Activated CD8-positive, alpha-beta memory T cell treated with anti-CD3 and anti-CD28 coated beads, Interleukin-2, amount 10 ng/mL, durations not matched to agents 7 days and 5 days (primary cell): Measurements from ENCODE around the gene RNF4. TPM values are rescaled to one million over a fixed set of nuclear protein-coding genes. Genes with fewer than 3 reads are reported as not detected.
A peak's percentile ranks its signal among the peaks of the same experiment; 100 is the strongest.

Source experiments
- ATAC-seq: fragments of 150-1000 bp; cut with Tn5 transposase; one replicate; pipeline ENCODE4 v1.10.0; 2021; ENCODE audit warnings: moderate library complexity
- CTCF ChIA-PET: fragments of 350-600 bp; sonication (Branson Sonifier 250); formaldehyde crosslinking; loops from one replicate; lab custom pipeline; 2021; ENCODE audit warnings: antibody characterized with exemption; lab: Charles Lee
- DNase-seq: peaks from one replicate; pipeline ENCODE4 v3.0.0-alpha.2; 2020
- H3K27ac Mint-ChIP-seq: one replicate; pipeline ENCODE4 v1.8.0; 2021; ENCODE audit warnings: mild to moderate bottlenecking, mixed read lengths
- H3K27me3 Mint-ChIP-seq: one replicate; pipeline ENCODE4 v1.8.0; 2021; ENCODE audit warnings: mixed read lengths
- H3K36me3 Mint-ChIP-seq: one replicate; pipeline ENCODE4 v1.8.0; 2021; ENCODE audit warnings: mild to moderate bottlenecking, mixed read lengths
- H3K4me1 Mint-ChIP-seq: one replicate; pipeline ENCODE4 v1.8.0; 2021; ENCODE audit warnings: mixed read lengths
- H3K4me3 Mint-ChIP-seq: one replicate; pipeline ENCODE4 v1.8.0; 2021; ENCODE audit warnings: mild to moderate bottlenecking, moderate library complexity, mixed read lengths
- H3K9me3 Mint-ChIP-seq: one replicate; pipeline ENCODE4 v1.8.0; 2022; ENCODE audit warnings: low read depth, mixed read lengths
- total RNA-seq, 2 experiments: library from RNA; stranded (reverse); gene quantifications; one replicate each; pipeline ENCODE4 v1.2.3, GENCODE V29; 2021

The RNF4 gene
- 100 to 1,000 TPM; 108 to 116 TPM for total RNA-seq

GRCh38 chr4:2468456-2469191 is at the start of gene RNF4:
Gene RNF4, plus strand, starts transcription at chr4:2469106. Its CDS starts 21,388 bp downstream, at chr4:2490494.
- CTCF ChIA-PET = interaction anchor here (0.7 to 2.2 kb wide), 17 partner anchors 12 to 248 kb away, joined by 3 to 14 read pairs (median 4); partner anchors contain the start of genes CFAP99, FAM193A, HAUS3 and POLN
- DNase-seq = peak; percentile 98
- Mint-ChIP-seq H3K27ac (peak within 1 kb of the TSS; percentile 98), H3K36me3 (peaks cover 43% of the 10 kb centered on the region), H3K4me3 (peak within 1 kb of the TSS; percentile 93), H3K9me3 (no peaks in the 10 kb centered on the region), H3K4me1 (peaks cover 46% of the 10 kb centered on the region), H3K27me3 (no peaks in the 10 kb centered on the region)
- ATAC-seq = peak; percentile 85

- Mint-ChIP-seq H3K36me3 (peaks cover 2% of the 10 kb centered on the region), H3K9me3 (no peaks in the 10 kb centered on the region), H3K4me3 (peak overlapping the region; percentile 11), H3K4me1 (peaks cover 31% of the 10 kb centered on the region), H3K27me3 (peaks cover 45% of the 10 kb centered on the region), H3K27ac (no peak overlapping the region)
- CTCF ChIA-PET = interaction anchor here (0.8 to 1.7 kb wide), 11 partner anchors 14 to 199 kb away, joined by 3 to 15 read pairs (median 3); partner anchors contain the start of gene RNF4
- ATAC-seq = no peak
- no peak for DNase-seq
These were observed 49.1 kb upstream of the RNF4 start for GRCh38 chr4:2419814-2420213.

- peaks cover 13% of the 10 kb centered on the region for H3K4me1 Mint-ChIP-seq
- DNase-seq (no peak), ATAC-seq (no peak)
- H3K36me3 Mint-ChIP-seq = no peaks in the 10 kb centered on the region
- peaks cover 35% of the 10 kb centered on the region for H3K27me3 Mint-ChIP-seq
- CTCF ChIA-PET = interaction anchor here (1.4 to 2.2 kb wide), 5 partner anchors 18 to 201 kb away, joined by 3 to 9 read pairs (median 4); partner anchors contain the start of genes HAUS3 and POLN
- H3K27ac Mint-ChIP-seq = no peak overlapping the region
- no peak overlapping the region for H3K4me3 Mint-ChIP-seq
- H3K9me3 Mint-ChIP-seq = no peaks in the 10 kb centered on the region
These were observed 47.0 kb upstream of the RNF4 start for GRCh38 chr4:2421928-2422327.

- Mint-ChIP-seq H3K27me3 (peaks cover 35% of the 10 kb centered on the region), H3K27ac (no peak overlapping the region), H3K4me3 (no peak overlapping the region), H3K36me3 (no peaks in the 10 kb centered on the region), H3K4me1 (peaks cover 13% of the 10 kb centered on the region), H3K9me3 (no peaks in the 10 kb centered on the region)
- ATAC-seq (no peak), DNase-seq (no peak)
- CTCF ChIA-PET = interaction anchor here (1.4 to 2.0 kb wide), 3 partner anchors 17 to 203 kb away, joined by 3 to 9 read pairs (median 4); no protein-coding TSS in a partner anchor
These were observed 45.8 kb upstream of the RNF4 start for GRCh38 chr4:2423066-2423465.

- Mint-ChIP-seq H3K9me3 (no peaks in the 10 kb centered on the region), H3K27ac (no peak overlapping the region), H3K4me1 (peaks cover 13% of the 10 kb centered on the region), H3K4me3 (no peak overlapping the region), H3K27me3 (peaks cover 35% of the 10 kb centered on the region), H3K36me3 (no peaks in the 10 kb centered on the region)
- CTCF ChIA-PET = interaction anchor here (1.4 to 2.0 kb wide), 2 partner anchors 18 to 204 kb away, joined by 3 to 9 read pairs; no protein-coding TSS in a partner anchor
- DNase-seq = no peak
- no peak for ATAC-seq
These were observed 45.2 kb upstream of the RNF4 start for GRCh38 chr4:2423695-2424094.

- Mint-ChIP-seq H3K4me3 (no peak overlapping the region), H3K4me1 (peaks cover 7% of the 10 kb centered on the region), H3K27ac (no peak overlapping the region), H3K36me3 (no peaks in the 10 kb centered on the region), H3K9me3 (no peaks in the 10 kb centered on the region), H3K27me3 (peaks cover 30% of the 10 kb centered on the region)
- CTCF ChIA-PET = interaction anchor here (1.4 kb wide), 1 partner anchor 205 kb away, joined by 3 read pairs; no protein-coding TSS in a partner anchor
- no peak for ATAC-seq
- DNase-seq = no peak
These were observed 44.3 kb upstream of the RNF4 start for GRCh38 chr4:2424581-2424980.

GRCh38 chr4:2425386-2426068 is 43.4 kb upstream of the RNF4 start:
- Mint-ChIP-seq H3K27ac (no peak overlapping the region), H3K9me3 (no peaks in the 10 kb centered on the region), H3K4me3 (no peak overlapping the region), H3K27me3 (peaks cover 20% of the 10 kb centered on the region), H3K36me3 (no peaks in the 10 kb centered on the region), H3K4me1 (no peaks in the 10 kb centered on the region)
- DNase-seq (no peak), ATAC-seq (no peak)
- CTCF ChIA-PET = interaction anchor here (4.5 kb wide), 1 partner anchor 16 kb away, joined by 16 read pairs; no protein-coding TSS in a partner anchor

GRCh38 chr4:2426069-2426397 is 42.9 kb upstream of the RNF4 start:
- Mint-ChIP-seq H3K27ac (no peak overlapping the region), H3K4me1 (no peaks in the 10 kb centered on the region), H3K27me3 (peaks cover 15% of the 10 kb centered on the region), H3K36me3 (no peaks in the 10 kb centered on the region), H3K4me3 (no peak overlapping the region), H3K9me3 (no peaks in the 10 kb centered on the region)
- DNase-seq (no peak), ATAC-seq (no peak)
- CTCF ChIA-PET = interaction anchor here (4.5 kb wide), 1 partner anchor 15 kb away, joined by 16 read pairs; no protein-coding TSS in a partner anchor

- Mint-ChIP-seq H3K27me3 (peaks cover 10% of the 10 kb centered on the region), H3K27ac (no peak overlapping the region), H3K4me1 (no peaks in the 10 kb centered on the region), H3K36me3 (no peaks in the 10 kb centered on the region), H3K4me3 (no peak overlapping the region), H3K9me3 (no peaks in the 10 kb centered on the region)
- DNase-seq = no peak
- CTCF ChIA-PET = interaction anchor here (1.6 to 4.5 kb wide), 2 partner anchors 11 to 15 kb away, joined by 3 to 16 read pairs; no protein-coding TSS in a partner anchor
- no peak for ATAC-seq
These were observed 42.1 kb upstream of the RNF4 start for GRCh38 chr4:2426711-2427275.

- no peaks in the 10 kb centered on the region for H3K36me3 Mint-ChIP-seq
- DNase-seq = no peak
- no peak overlapping the region for H3K27ac Mint-ChIP-seq
- H3K27me3 Mint-ChIP-seq = peaks cover 1% of the 10 kb centered on the region
- CTCF ChIA-PET = interaction anchor here (1.6 to 4.5 kb wide), 2 partner anchors 12 to 14 kb away, joined by 3 to 16 read pairs; no protein-coding TSS in a partner anchor
- no peaks in the 10 kb centered on the region for H3K9me3 Mint-ChIP-seq
- H3K4me1 Mint-ChIP-seq = no peaks in the 10 kb centered on the region
- no peak for ATAC-seq
- H3K4me3 Mint-ChIP-seq = no peak overlapping the region
These were observed 41.2 kb upstream of the RNF4 start for GRCh38 chr4:2427383-2428334.

- no peaks in the 10 kb centered on the region for H3K9me3 Mint-ChIP-seq
- H3K4me1 Mint-ChIP-seq = no peaks in the 10 kb centered on the region
- DNase-seq (no peak), ATAC-seq (no peak)
- no peak overlapping the region for H3K27ac Mint-ChIP-seq
- no peak overlapping the region for H3K4me3 Mint-ChIP-seq
- no peaks in the 10 kb centered on the region for H3K36me3 Mint-ChIP-seq
- H3K27me3 Mint-ChIP-seq = no peaks in the 10 kb centered on the region
- CTCF ChIA-PET = interaction anchor here (1.6 to 4.5 kb wide), 2 partner anchors 13 kb away, joined by 3 to 16 read pairs; no protein-coding TSS in a partner anchor
These were observed 40.3 kb upstream of the RNF4 start for GRCh38 chr4:2428496-2429213.
